ENCODE results near the gene CEP95. TPM values are rescaled to one million over a fixed set of nuclear protein-coding genes. Genes with fewer than 3 reads are reported as not detected.
A peak's percentile ranks its signal among the peaks of the same experiment; 100 is the strongest.

CEP95 gene
- total RNA-seq, 1 donor: 26.3 TPM

DNA sequence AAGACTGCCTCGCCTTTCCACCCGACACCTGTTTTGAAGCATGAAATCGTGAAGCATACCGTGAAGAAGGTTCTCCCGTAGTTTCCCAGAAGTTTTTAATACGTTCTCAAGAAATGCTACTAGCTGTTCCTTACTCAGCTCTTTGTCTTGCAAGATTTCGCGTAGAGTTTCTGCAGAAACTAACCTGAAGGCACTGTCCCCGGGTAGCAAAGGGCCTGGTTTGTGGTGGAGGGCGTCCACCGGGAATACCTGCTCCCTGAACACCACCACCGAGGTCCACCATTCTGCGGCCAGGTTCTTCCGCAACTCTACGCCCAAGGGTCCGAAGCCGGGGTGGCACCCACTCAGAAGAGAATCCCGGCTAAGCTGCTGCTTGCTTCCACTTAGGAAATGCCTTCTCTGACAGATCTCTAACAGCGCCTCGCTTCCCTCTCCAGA is 10.4 kb upstream of the CEP95 start:
- peak overlapping the region; percentile 76 for H3K4me3 ChIP-seq (ENCODE audit: low read depth, low read length)

DNA sequence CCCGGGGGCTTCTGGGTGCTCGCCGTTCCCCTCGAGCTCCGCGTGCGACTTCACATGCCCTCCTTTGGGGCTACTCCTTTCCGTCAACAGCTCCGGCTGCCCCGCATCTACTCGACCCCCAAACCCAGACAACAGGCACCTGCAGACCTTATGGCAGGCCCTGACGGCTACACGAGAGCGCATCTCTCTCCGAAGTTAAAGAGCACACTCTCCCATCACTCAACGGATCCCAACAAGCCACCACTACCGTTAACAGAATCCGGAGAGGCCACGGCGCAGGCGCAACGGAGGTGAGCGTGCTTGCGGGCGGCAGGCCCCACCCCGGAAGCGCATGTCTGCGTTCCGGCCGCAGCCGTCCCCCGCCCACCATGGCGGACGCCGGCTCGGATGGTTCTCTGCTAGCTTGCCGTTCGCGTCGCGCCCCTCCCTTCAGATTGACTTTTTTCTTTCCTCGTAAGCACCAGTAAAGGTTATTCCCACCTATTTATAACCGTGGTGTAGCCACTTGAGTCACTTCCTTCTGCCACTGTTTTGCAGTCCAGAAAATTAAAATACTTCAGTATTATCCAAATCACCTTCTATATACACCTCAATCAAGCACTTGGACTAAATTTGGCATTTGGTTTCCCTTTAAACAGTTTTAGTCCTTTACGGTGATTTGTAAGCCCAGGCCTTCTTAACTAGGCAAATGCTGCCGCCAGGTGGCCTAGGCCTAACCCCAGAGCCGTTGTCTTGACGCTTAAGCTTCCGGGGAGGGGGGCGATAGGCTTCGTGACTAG is 9.8 kb upstream of the CEP95 start, which contains the start of gene POLG2:
Gene POLG2 (minus strand): TSS at position 269 of the 779 bp plus-strand sequence. CDS start 86 bp downstream, at position 183.
- peak within 1 kb of the TSS; percentile 76 for H3K4me3 ChIP-seq (ENCODE audit: low read depth, low read length)
- TF ChIP-seq, protein P1, sequence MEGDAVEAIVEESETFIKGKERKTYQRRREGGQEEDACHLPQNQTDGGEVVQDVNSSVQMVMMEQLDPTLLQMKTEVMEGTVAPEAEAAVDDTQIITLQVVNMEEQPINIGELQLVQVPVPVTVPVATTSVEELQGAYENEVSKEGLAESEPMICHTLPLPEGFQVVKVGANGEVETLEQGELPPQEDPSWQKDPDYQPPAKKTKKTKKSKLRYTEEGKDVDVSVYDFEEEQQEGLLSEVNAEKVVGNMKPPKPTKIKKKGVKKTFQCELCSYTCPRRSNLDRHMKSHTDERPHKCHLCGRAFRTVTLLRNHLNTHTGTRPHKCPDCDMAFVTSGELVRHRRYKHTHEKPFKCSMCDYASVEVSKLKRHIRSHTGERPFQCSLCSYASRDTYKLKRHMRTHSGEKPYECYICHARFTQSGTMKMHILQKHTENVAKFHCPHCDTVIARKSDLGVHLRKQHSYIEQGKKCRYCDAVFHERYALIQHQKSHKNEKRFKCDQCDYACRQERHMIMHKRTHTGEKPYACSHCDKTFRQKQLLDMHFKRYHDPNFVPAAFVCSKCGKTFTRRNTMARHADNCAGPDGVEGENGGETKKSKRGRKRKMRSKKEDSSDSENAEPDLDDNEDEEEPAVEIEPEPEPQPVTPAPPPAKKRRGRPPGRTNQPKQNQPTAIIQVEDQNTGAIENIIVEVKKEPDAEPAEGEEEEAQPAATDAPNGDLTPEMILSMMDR (IDR thresholded peaks at IDR 0.05; ENCODE audit: insufficient read depth, low read depth, low read length): peak; percentile 51
- peak; percentile 93 for DNase-seq (ENCODE audit: low read depth)

More for the DNA sequence above, 10.4 kb upstream of the CEP95 start:
- TF ChIP-seq, protein P1 (IDR thresholded peaks at IDR 0.05; ENCODE audit: insufficient read depth, low read depth, low read length): no peak
- peak; percentile 20 for DNase-seq (ENCODE audit: low read depth)

DNA sequence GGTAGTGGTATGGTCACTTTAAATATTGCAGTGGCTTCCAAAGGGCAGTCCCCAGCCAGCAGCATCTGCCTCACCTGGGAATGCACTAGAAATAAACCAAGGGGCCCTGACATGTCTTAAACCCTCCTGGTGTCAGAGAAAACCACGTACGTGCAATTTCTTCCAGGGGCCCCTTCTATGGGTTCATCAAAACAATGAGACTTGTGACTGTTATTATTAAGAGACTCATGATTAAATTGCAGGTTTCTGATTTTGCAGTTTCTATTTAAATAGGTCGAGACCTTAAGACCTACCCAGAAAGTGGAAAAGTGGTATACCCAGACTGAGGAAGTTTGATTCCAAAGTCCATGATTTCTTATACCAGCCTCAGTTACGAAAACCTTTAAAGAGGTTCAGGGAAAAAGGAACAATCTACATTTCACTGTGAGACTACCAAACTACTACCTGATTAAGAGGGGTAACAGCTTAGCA is 9.2 kb upstream of the CEP95 start:
- TF ChIP-seq, protein P1 (IDR thresholded peaks at IDR 0.05; ENCODE audit: insufficient read depth, low read depth, low read length): no peak
- peak overlapping the region; percentile 76 for H3K4me3 ChIP-seq (ENCODE audit: low read depth, low read length)
- no peak for DNase-seq (ENCODE audit: low read depth)

DNA sequence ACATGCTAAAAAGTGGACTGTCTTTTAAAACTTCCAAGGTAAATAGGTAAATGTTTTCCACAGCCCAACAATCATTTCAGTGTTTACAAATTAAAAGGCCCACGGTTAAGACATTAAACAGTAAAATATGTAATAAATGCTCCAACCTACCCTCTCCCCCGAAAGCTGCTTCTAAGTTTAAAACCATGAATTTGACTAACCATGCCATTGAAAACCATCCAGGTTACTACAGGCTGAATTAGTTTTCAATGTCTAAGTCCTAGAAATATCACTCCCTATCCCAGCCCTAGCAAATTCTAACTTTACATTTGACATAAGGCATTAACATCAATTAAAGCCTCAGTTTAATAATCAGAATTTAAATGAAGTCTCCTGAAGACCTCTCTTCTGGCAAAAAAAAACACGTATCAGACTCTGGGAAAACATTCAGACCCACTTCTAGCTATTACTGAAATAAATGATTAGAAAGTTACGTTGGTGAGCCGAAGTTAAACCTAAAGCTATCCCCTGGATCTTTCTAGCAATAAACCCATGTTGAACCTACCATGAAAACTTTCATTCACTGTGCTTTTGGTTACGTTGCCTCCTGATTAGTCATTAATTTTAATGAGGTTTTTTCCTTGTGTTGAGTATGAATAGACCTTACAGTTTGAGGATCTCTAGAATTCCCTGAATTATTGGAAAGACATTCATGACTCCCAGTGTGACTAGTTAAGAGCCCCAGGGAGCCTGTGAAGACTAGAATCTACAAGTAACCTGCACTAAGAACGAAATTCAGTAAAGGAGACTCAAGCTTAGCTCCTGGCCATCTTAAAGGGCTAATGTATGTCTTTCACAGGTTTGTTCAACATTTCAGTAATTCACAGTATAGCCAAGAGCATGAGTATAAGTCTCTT is 8.2 kb upstream of the CEP95 start:
- no peak for DNase-seq (ENCODE audit: low read depth)
- no peak overlapping the region for H3K4me3 ChIP-seq (ENCODE audit: low read depth, low read length)

DNA sequence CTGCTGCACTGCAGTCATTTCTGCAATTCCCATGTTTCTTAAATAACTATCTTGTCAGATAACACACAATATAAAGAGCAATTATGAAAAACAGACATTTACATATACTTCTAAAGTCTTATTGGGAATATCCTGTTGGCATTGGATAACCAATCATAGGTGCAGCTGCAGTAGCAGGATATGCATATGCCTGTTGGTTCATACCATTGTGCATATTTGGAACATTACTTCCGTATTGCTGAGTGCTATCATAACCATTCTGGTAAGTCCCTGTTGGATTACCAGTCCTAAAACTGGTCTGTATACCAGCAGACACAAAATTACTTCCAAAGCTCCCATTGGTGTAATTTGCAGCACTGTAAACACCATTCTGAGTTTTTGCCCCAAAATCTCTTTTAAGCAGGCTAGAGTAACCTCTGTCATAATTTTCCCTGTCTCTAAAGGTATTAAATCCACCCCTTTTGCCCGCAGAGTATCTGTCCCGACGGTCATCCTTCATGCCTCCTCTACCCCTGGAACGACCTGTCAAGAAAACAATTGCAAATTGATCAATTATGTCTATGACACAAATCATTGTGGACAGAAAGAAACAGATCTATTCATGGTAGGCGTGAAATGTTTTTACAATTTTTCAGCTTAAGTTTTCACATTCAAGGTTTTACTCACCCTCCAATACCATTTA is 6.8 kb upstream of the CEP95 start:
- TF ChIP-seq, protein P1 (IDR thresholded peaks at IDR 0.05; ENCODE audit: insufficient read depth, low read depth, low read length): no peak
- no peak overlapping the region for H3K4me3 ChIP-seq (ENCODE audit: low read depth, low read length)
- no peak for DNase-seq (ENCODE audit: low read depth)

More for the DNA sequence above, 8.2 kb upstream of the CEP95 start:
- TF ChIP-seq, protein P1 (IDR thresholded peaks at IDR 0.05; ENCODE audit: insufficient read depth, low read depth, low read length): no peak

DNA sequence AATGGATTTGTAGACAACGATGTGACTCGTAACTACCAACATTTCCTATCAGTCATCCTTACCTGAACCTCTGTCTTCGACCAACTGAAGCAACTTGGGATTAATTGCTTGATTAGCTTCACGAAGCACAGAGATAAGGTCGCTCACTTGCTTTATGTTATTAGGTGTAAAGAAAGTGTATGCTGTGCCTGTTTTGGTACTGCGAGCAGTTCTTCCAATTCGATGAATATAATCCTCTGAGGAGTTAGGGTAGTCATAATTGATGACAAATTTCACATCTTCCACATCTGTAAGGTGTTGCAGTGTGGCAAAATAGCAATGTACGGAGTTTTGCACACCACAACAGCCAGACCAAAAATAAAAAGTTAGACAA is 6.3 kb upstream of the CEP95 start:
- DNase-seq (ENCODE audit: low read depth): no peak
- TF ChIP-seq, protein P1 (IDR thresholded peaks at IDR 0.05; ENCODE audit: insufficient read depth, low read depth, low read length): no peak
- H3K4me3 ChIP-seq (ENCODE audit: low read depth, low read length): no peak overlapping the region

Measured in fibroblast of villous mesenchyme (primary cell).